ENCODE data around the gene LIPC. TPM values are rescaled to one million over a fixed set of nuclear protein-coding genes. Genes with fewer than 3 reads are reported as not detected.

LIPC gene
- total and polyA plus RNA-seq, 7 donors = 0.36 to 3.0 (median 0.83) TPM; not detected in 2

- Histone ChIP-seq H3K9me3 (no peaks in the 10 kb centered on the region), H3K36me3 (no peaks in the 10 kb centered on the region), H3K27me3 (no peaks in the 10 kb centered on the region), H3K4me3 (no peak overlapping the region), H3K27ac (no peak overlapping the region), H3K4me1 (peaks cover 0 to 7% (median 3%) of the 10 kb centered on the region in 4 donors)
- TF ChIP-seq EP300 (IDR thresholded peaks at IDR 0.05) (no peak), POLR2AphosphoS5 (IDR thresholded peaks at IDR 0.05) (no peak), CTCF (IDR thresholded peaks at IDR 0.05) (no peak), POLR2A (IDR thresholded peaks at IDR 0.05) (no peak)
- 95 to 97% methylated on average over 5 of the region's 5 CpGs for WGBS, 2 donors
- intact Hi-C loops (cut with DNase I) = no loop called here
- DNase-seq = no peak
Measured at GRCh38 chr15:58446521-58446920, 14.7 kb downstream of the LIPC start.

GRCh38 chr15:58447271-58448010, 15.7 kb downstream of the LIPC start:
- 57 to 67% methylated on average over 10 of the region's 10 CpGs for WGBS, 2 donors
- Histone ChIP-seq H3K4me1 (peaks cover 0 to 7% (median 3%) of the 10 kb centered on the region in 4 donors), H3K27ac (no peak overlapping the region), H3K9me3 (no peaks in the 10 kb centered on the region), H3K4me3 (no peak overlapping the region), H3K27me3 (no peaks in the 10 kb centered on the region), H3K36me3 (no peaks in the 10 kb centered on the region)
- no peak for TF ChIP-seq POLR2AphosphoS5 (IDR thresholded peaks at IDR 0.05)
- TF ChIP-seq EP300 (IDR thresholded peaks at IDR 0.05) = no peak
- TF ChIP-seq CTCF (IDR thresholded peaks at IDR 0.05) = no peak
- no peak for TF ChIP-seq POLR2A (IDR thresholded peaks at IDR 0.05)
- intact Hi-C loops (cut with DNase I) = no loop called here
- no peak for DNase-seq

- intact Hi-C loops (cut with DNase I) = no loop called here
- H3K4me1 ChIP-seq = peaks cover 0 to 7% (median 3%) of the 10 kb centered on the region in 4 donors
Measured at GRCh38 chr15:58448331-58448730, 16.5 kb downstream of the LIPC start.

GRCh38 chr15:58448906-58449305, 17.1 kb downstream of the LIPC start:
- Histone ChIP-seq H3K4me1 (peaks cover 0 to 7% (median 3%) of the 10 kb centered on the region in 4 donors), H3K9me3 (no peaks in the 10 kb centered on the region), H3K36me3 (no peaks in the 10 kb centered on the region), H3K27ac (no peak overlapping the region), H3K27me3 (no peaks in the 10 kb centered on the region), H3K4me3 (no peak overlapping the region)
- DNase-seq = no peak
- TF ChIP-seq POLR2AphosphoS5 (IDR thresholded peaks at IDR 0.05) (no peak), POLR2A (IDR thresholded peaks at IDR 0.05) (no peak), EP300 (IDR thresholded peaks at IDR 0.05) (no peak), CTCF (IDR thresholded peaks at IDR 0.05) (no peak)
- intact Hi-C loops (cut with DNase I) = no loop called here
- 77 to 88% methylated on average over 10 of the region's 10 CpGs for WGBS, 2 donors

More at GRCh38 chr15:58448331-58448730, 16.5 kb downstream of the LIPC start:
- no peak for TF ChIP-seq EP300 (IDR thresholded peaks at IDR 0.05)
- H3K9me3 ChIP-seq = no peaks in the 10 kb centered on the region
- no peak overlapping the region for H3K27ac ChIP-seq
- no peak overlapping the region for H3K4me3 ChIP-seq
- 41 to 79% methylated on average over 5 of the region's 5 CpGs for WGBS, 2 donors
- no peak for DNase-seq
- H3K36me3 ChIP-seq = no peaks in the 10 kb centered on the region
- H3K27me3 ChIP-seq = no peaks in the 10 kb centered on the region

- intact Hi-C loops (cut with DNase I) = no loop called here
- Histone ChIP-seq H3K27me3 (no peaks in the 10 kb centered on the region), H3K27ac (no peak overlapping the region), H3K4me3 (no peak overlapping the region), H3K36me3 (no peaks in the 10 kb centered on the region), H3K4me1 (peaks cover 0 to 7% (median 3%) of the 10 kb centered on the region in 4 donors), H3K9me3 (no peaks in the 10 kb centered on the region)
- peak; percentile 15 for DNase-seq
- WGBS, 2 donors = 78 to 91% methylated on average over 6 of the region's 6 CpGs
- TF ChIP-seq POLR2A (IDR thresholded peaks at IDR 0.05) (no peak), CTCF (IDR thresholded peaks at IDR 0.05) (no peak), EP300 (IDR thresholded peaks at IDR 0.05) (no peak), POLR2AphosphoS5 (IDR thresholded peaks at IDR 0.05) (no peak)
Measured at GRCh38 chr15:58451826-58452225, 20.0 kb downstream of the LIPC start.

Measured in sigmoid colon (tissue), 7 donors.